Globus pallidus (tissue), 1 donor: ENCODE data around the gene KCNJ4.

Experiments
- DNase-seq: peaks from one replicate; pipeline ENCODE4 v3.0.0-alpha.2; 2015; ENCODE audit warnings: low spot score

Gene KCNJ4

GRCh38 chr22:38452373-38453065, 2.5 kb downstream of the KCNJ4 start:
- peak; percentile 9 for DNase-seq

- DNase-seq: no peak
These were observed 3.1 kb downstream of the KCNJ4 start for GRCh38 chr22:38451864-38452263.

GRCh38 chr22:38451404-38451803, 3.6 kb downstream of the KCNJ4 start:
- DNase-seq: no peak

GRCh38 chr22:38450234-38450797, 4.7 kb downstream of the KCNJ4 start:
- DNase-seq: no peak

GRCh38 chr22:38449776-38450175, 5.2 kb downstream of the KCNJ4 start:
- DNase-seq: no peak

- no peak for DNase-seq
These were observed 5.9 kb downstream of the KCNJ4 start for GRCh38 chr22:38448945-38449745.

GRCh38 chr22:38446018-38446601, 8.9 kb downstream of the KCNJ4 start:
- no peak for DNase-seq

- no peak for DNase-seq
These were observed 10.2 kb downstream of the KCNJ4 start for GRCh38 chr22:38444783-38445182.

- DNase-seq: no peak
These were observed 11.1 kb downstream of the KCNJ4 start for GRCh38 chr22:38443628-38444521.

- no peak for DNase-seq
These were observed 11.9 kb downstream of the KCNJ4 start for GRCh38 chr22:38442967-38443627.

- DNase-seq: no peak
These were observed 13.2 kb downstream of the KCNJ4 start for GRCh38 chr22:38441620-38442287.

- no peak for DNase-seq
These were observed 14.2 kb downstream of the KCNJ4 start for GRCh38 chr22:38440747-38441350.

GRCh38 chr22:38437416-38437815, 17.6 kb downstream of the KCNJ4 start:
- no peak for DNase-seq

- DNase-seq: no peak
These were observed 18.2 kb downstream of the KCNJ4 start for GRCh38 chr22:38436629-38437395.

- DNase-seq: no peak
These were observed 19.0 kb downstream of the KCNJ4 start for GRCh38 chr22:38435965-38436364.

GRCh38 chr22:38435010-38435409, 20.0 kb downstream of the KCNJ4 start:
- no peak for DNase-seq

- DNase-seq: no peak
These were observed 21.1 kb downstream of the KCNJ4 start for GRCh38 chr22:38433871-38434270.

- no peak for DNase-seq
These were observed 22.7 kb downstream of the KCNJ4 start for GRCh38 chr22:38432264-38432663.

- no peak for DNase-seq
These were observed 23.6 kb downstream of the KCNJ4 start for GRCh38 chr22:38431266-38432010.
